CD4-positive, CD25-positive, alpha-beta regulatory T cell (primary cell): ENCODE data around the gene DCD. TPM values are rescaled to one million over a fixed set of nuclear protein-coding genes. Genes with fewer than 3 reads are reported as not detected.
"Not testable (repeated sequence)": the region's sequence is repeated elsewhere in the genome, so short reads cannot be mapped to it uniquely, and the experiment has no call there.

ENCODE experiments used
- ATAC-seq, 2 donors: fragments of 150-1000 bp; cut with Tn5 transposase; one replicate each; pipeline ENCODE4 v1.10.0; 2021; ENCODE audit warnings: low read depth in 2 of 2, moderate number of reproducible peaks in 2 of 2, moderate library complexity in 1 of 2
- DNase-seq, 3 donors: peaks; one replicate each; pipeline versions ENCODE4 v3.0.0 to v3.0.0-alpha.2; 2012 to 2022; ENCODE audit warnings: mixed read lengths in 1 of 3
- H3K27ac ChIP-seq: one replicate; pipeline ENCODE4 v1.7.0; 2013; ENCODE audit warnings: mild to moderate bottlenecking, low read length; ENCODE audit not compliant: insufficient read depth, poor library complexity, severe bottlenecking
- H3K27me3 ChIP-seq: one replicate; pipeline ENCODE4 v1.7.0; 2013; ENCODE audit warnings: low read length; ENCODE audit not compliant: control insufficient read depth, insufficient read depth
- H3K36me3 ChIP-seq: one replicate; pipeline ENCODE4 v1.7.0; 2013; ENCODE audit warnings: mild to moderate bottlenecking, low read length, moderate library complexity; ENCODE audit not compliant: control insufficient read depth, insufficient read depth
- H3K4me1 ChIP-seq: 2 replicates; pipeline ENCODE4 v1.7.0; 2013; ENCODE audit warnings: mild to moderate bottlenecking, low read length; ENCODE audit not compliant: insufficient read depth, control insufficient read depth, poor library complexity, severe bottlenecking
- H3K4me3 ChIP-seq: one replicate; pipeline ENCODE4 v1.7.0; 2013; ENCODE audit warnings: low read depth, mild to moderate bottlenecking, low read length, moderate library complexity
- H3K9me3 ChIP-seq, 2 experiments: 1 replicate in 1 of 2; 2 replicates in 1 of 2; pipeline ENCODE4 v1.7.0; 2013; ENCODE audit warnings: low read length in 2 of 2, mild to moderate bottlenecking in 1 of 2, moderate library complexity in 1 of 2; ENCODE audit not compliant: control insufficient read depth in 2 of 2
- H3K27ac Mint-ChIP-seq, 3 donors: one replicate each; pipeline ENCODE4 v1.8.0; 2020 to 2022; ENCODE audit warnings: mild to moderate bottlenecking in 3 of 3, mixed read lengths in 3 of 3, moderate library complexity in 2 of 3
- H3K27me3 Mint-ChIP-seq: one replicate; pipeline ENCODE4 v1.8.0; 2022; ENCODE audit warnings: mild to moderate bottlenecking, mixed read lengths
- H3K36me3 Mint-ChIP-seq: one replicate; pipeline ENCODE4 v1.8.0; 2020; ENCODE audit warnings: mixed read lengths
- H3K4me1 Mint-ChIP-seq, 4 donors: one replicate each; pipeline ENCODE4 v1.8.0; 2020 to 2022; ENCODE audit warnings: mixed read lengths in 4 of 4, mild to moderate bottlenecking in 1 of 4
- H3K4me3 Mint-ChIP-seq, 4 donors: one replicate each; pipeline ENCODE4 v1.8.0; 2020 to 2022; ENCODE audit warnings: mild to moderate bottlenecking in 4 of 4, mixed read lengths in 4 of 4, moderate library complexity in 3 of 4
- H3K9me3 Mint-ChIP-seq, 7 donors: one replicate each; pipeline ENCODE4 v1.8.0; 2020 to 2022; ENCODE audit warnings: mixed read lengths in 7 of 7, mild to moderate bottlenecking in 3 of 7, moderate library complexity in 2 of 7
- polyA plus RNA-seq, 4 donors: library from polyadenylated mRNA; unstranded; fragments of 300-500 nt; fragmentation: Illumina TruSeq; gene quantifications; one replicate each; pipeline ENCODE4 v1.2.3, GENCODE V29; 2021
- total RNA-seq: library from RNA; stranded (reverse); gene quantifications from one replicate; pipeline ENCODE4 v1.2.3, GENCODE V29; 2022

Gene DCD
- total and polyA plus RNA-seq, 5 donors from 2014 or later: not detected

GRCh38 chr12:54683398-54683797 is 35.2 kb upstream of the DCD start:
- no peak overlapping the region for H3K27ac ChIP-seq
- H3K9me3 Mint-ChIP-seq: peaks cover 0 to 2% (median 0%) of the 10 kb centered on the region in 7 donors
- no peaks in the 10 kb centered on the region for H3K4me1 ChIP-seq
- H3K27me3 ChIP-seq: peaks cover 10% of the 10 kb centered on the region
- no peaks in the 10 kb centered on the region for H3K36me3 Mint-ChIP-seq
- no peaks in the 10 kb centered on the region for H3K4me1 Mint-ChIP-seq
- peaks cover 21% of the 10 kb centered on the region for H3K27me3 Mint-ChIP-seq
- H3K4me3 Mint-ChIP-seq: no peak overlapping the region
- DNase-seq (no peak), ATAC-seq (no peak)
- no peaks in the 10 kb centered on the region for H3K36me3 ChIP-seq
- no peaks in the 10 kb centered on the region for H3K9me3 ChIP-seq
- no peak overlapping the region for H3K27ac Mint-ChIP-seq
- no peak overlapping the region for H3K4me3 ChIP-seq

DNA sequence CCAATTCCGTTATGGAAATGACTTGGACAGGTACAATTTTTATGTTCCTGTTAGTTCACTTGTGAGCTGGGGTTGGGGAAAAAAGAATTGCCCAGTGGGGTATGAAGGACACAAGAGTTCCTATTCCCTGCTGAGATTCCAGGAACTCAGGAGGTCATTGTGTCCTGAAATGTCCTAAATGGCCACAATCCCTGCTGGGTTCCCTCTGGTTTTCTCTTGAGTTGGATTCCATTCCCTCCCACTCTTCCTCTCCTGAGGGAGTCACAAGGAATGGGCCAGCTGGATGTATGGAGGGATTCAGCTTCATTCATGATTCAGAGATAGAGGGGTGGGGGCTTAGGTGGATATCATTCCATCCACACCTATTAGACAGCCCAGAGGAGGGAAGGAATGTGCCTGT is 34.5 kb upstream of the DCD start:
- H3K4me3 ChIP-seq: no peak overlapping the region
- DNase-seq: no peak
- H3K36me3 ChIP-seq: no peaks in the 10 kb centered on the region
- no peak overlapping the region for H3K27ac ChIP-seq
- Mint-ChIP-seq H3K36me3 (no peaks in the 10 kb centered on the region), H3K4me1 (no peaks in the 10 kb centered on the region), H3K27me3 (peaks cover 28% of the 10 kb centered on the region), H3K27ac (no peak overlapping the region), H3K4me3 (no peak overlapping the region), H3K9me3 (peaks cover 0 to 2% (median 0%) of the 10 kb centered on the region in 7 donors)
- peaks cover 10% of the 10 kb centered on the region for H3K27me3 ChIP-seq
- no peaks in the 10 kb centered on the region for H3K9me3 ChIP-seq
- H3K4me1 ChIP-seq: no peaks in the 10 kb centered on the region
- ATAC-seq: no peak

DNA sequence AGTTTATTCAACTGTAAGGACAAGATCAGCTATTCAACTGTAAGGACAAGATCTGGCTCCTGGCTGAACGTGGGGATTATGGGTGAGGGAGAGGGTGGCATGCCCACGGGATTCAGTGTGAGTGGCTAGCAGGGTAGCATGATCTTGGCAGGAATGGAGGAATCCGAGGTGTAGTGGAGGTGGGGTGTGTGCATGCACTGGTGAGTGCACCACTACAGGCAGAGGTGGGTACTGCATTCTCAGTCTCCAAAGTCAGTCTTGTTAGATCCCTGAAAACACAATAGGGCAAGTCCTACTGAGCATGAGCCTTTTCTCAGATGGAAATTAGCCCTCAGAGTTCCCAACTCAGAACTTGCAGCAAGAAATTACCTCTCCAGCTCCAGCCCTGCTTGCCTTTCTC is 32.2 kb upstream of the DCD start:
- Mint-ChIP-seq H3K27me3 (peaks cover 36% of the 10 kb centered on the region), H3K4me3 (no peak overlapping the region), H3K36me3 (no peaks in the 10 kb centered on the region), H3K4me1 (no peaks in the 10 kb centered on the region), H3K9me3 (no peaks in the 10 kb centered on the region), H3K27ac (no peak overlapping the region)
- H3K36me3 ChIP-seq: no peaks in the 10 kb centered on the region
- H3K4me3 ChIP-seq: no peak overlapping the region
- peak in 1 of 3 donors; percentile 39 for DNase-seq
- ATAC-seq: no peak
- H3K27ac ChIP-seq: no peak overlapping the region
- H3K27me3 ChIP-seq: peaks cover 13% of the 10 kb centered on the region
- no peaks in the 10 kb centered on the region for H3K9me3 ChIP-seq
- H3K4me1 ChIP-seq: no peaks in the 10 kb centered on the region

GRCh38 chr12:54678131-54678530 is 30.0 kb upstream of the DCD start:
- H3K9me3 Mint-ChIP-seq: no peaks in the 10 kb centered on the region
- no peak for DNase-seq
- H3K27me3 ChIP-seq: peaks cover 9% of the 10 kb centered on the region
- H3K9me3 ChIP-seq: no peaks in the 10 kb centered on the region
- no peak overlapping the region for H3K4me3 Mint-ChIP-seq
- no peak overlapping the region for H3K4me3 ChIP-seq
- no peaks in the 10 kb centered on the region for H3K4me1 ChIP-seq
- peaks cover 31% of the 10 kb centered on the region for H3K27me3 Mint-ChIP-seq
- no peaks in the 10 kb centered on the region for H3K36me3 ChIP-seq
- H3K27ac ChIP-seq: no peak overlapping the region
- H3K36me3 Mint-ChIP-seq: no peaks in the 10 kb centered on the region
- ATAC-seq: no peak
- no peak overlapping the region for H3K27ac Mint-ChIP-seq
- no peaks in the 10 kb centered on the region for H3K4me1 Mint-ChIP-seq

- H3K27me3 Mint-ChIP-seq: peaks cover 50% of the 10 kb centered on the region
- ATAC-seq: no peak
- no peaks in the 10 kb centered on the region for H3K4me1 ChIP-seq
Measured at GRCh38 chr12:54667945-54668344, 19.8 kb upstream of the DCD start.

DNA sequence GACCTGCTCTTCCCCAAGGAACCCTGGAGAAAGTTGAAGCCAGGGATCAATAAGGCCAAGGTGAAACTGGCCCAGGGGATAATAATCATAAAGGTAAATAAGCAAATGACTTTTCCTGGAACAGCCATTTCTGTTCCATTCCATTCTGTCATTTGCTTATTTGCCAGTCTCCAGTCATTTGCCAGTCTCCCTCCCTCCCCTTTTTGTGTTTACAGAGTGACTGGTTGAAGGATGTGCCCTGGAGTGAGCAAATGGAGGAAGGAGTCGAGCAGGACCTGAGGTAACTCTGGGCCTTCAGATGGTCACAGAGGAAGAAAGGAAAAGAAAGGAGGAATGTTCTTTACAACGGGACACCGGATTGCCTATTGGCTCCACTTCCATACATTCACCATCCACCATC is 17.8 kb upstream of the DCD start:
- no peak overlapping the region for H3K4me3 ChIP-seq
- Mint-ChIP-seq H3K9me3 (peaks cover 0 to 3% (median 0%) of the 10 kb centered on the region in 7 donors), H3K27ac (no peak overlapping the region), H3K4me3 (no peak overlapping the region), H3K36me3 (no peaks in the 10 kb centered on the region), H3K4me1 (no peaks in the 10 kb centered on the region), H3K27me3 (peaks cover 39% of the 10 kb centered on the region)
- peaks cover 27% of the 10 kb centered on the region for H3K27me3 ChIP-seq
- ATAC-seq (no peak), DNase-seq (no peak)
- no peaks in the 10 kb centered on the region for H3K9me3 ChIP-seq
- H3K27ac ChIP-seq: no peak overlapping the region
- H3K4me1 ChIP-seq: no peaks in the 10 kb centered on the region
- no peaks in the 10 kb centered on the region for H3K36me3 ChIP-seq

More at GRCh38 chr12:54667945-54668344, 19.8 kb upstream of the DCD start:
- Mint-ChIP-seq H3K4me1 (no peaks in the 10 kb centered on the region), H3K27ac (no peak overlapping the region), H3K9me3 (peaks cover 0 to 3% (median 0%) of the 10 kb centered on the region in 7 donors), H3K36me3 (no peaks in the 10 kb centered on the region), H3K4me3 (no peak overlapping the region)
- Histone ChIP-seq H3K27ac (no peak overlapping the region), H3K4me3 (no peak overlapping the region), H3K27me3 (peaks cover 29% of the 10 kb centered on the region), H3K9me3 (no peaks in the 10 kb centered on the region), H3K36me3 (no peaks in the 10 kb centered on the region)
- no peak for DNase-seq

DNA sequence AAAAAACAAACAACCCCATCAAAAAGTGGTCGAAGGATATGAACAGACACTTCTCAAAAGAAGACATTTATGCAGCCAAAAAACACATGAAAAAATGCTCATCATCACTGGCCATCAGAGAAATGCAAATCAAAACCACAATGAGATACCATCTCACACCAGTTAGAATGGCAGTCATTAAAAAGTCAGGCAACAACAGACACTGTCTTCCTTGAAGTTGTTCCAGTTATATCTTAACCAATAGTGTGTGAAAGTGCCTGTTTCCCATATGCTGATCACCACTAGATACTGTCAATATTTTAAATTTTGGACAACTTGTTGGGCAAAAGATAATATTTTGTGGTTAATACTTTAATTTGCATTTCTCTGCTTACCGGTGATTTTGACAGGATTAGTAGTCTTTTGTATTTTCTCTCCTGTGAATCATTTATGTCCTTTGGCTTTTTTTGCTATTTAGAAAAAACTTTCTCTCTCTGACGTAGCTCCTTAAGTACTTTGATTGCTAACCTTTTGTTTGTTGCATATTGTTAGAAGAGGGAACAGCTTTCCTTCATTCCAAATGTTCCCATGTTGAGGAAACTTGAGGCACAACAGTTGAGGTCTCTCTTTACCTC is 17.0 kb upstream of the DCD start:
- H3K36me3 Mint-ChIP-seq, H3K27ac Mint-ChIP-seq, H3K4me1 ChIP-seq, H3K4me3 Mint-ChIP-seq, DNase-seq, H3K9me3 Mint-ChIP-seq, H3K36me3 ChIP-seq, H3K9me3 ChIP-seq, ATAC-seq, H3K4me1 Mint-ChIP-seq, H3K4me3 ChIP-seq, H3K27ac ChIP-seq: not testable (repeated sequence)
- peaks cover 34% of the 10 kb centered on the region for H3K27me3 Mint-ChIP-seq
- peaks cover 20% of the 10 kb centered on the region for H3K27me3 ChIP-seq

DNA sequence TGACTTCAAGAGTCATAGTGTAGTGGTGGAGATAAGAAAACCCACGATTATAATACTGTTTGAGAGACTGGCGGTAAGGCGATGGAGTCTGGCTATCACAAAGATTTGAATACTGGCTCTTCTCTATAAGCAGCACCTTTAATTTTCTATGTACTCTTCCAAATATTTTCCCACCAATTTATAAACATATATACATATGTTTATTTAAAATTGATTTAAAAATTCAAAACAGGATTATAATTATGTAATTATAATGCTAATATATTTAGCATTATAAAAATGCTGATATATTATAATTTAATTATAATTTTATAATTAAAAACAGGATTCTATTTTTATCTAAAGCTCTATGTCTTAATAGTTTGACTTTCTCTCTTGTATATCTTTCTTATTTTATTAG is 15.4 kb upstream of the DCD start:
- Mint-ChIP-seq H3K27ac (no peak overlapping the region), H3K4me3 (no peak overlapping the region), H3K27me3 (peaks cover 28% of the 10 kb centered on the region), H3K36me3 (no peaks in the 10 kb centered on the region), H3K4me1 (no peaks in the 10 kb centered on the region), H3K9me3 (no peaks in the 10 kb centered on the region)
- H3K27ac ChIP-seq: no peak overlapping the region
- ATAC-seq (no peak), DNase-seq (no peak)
- H3K27me3 ChIP-seq: peaks cover 18% of the 10 kb centered on the region
- H3K4me1 ChIP-seq: no peaks in the 10 kb centered on the region
- H3K4me3 ChIP-seq: no peak overlapping the region
- H3K9me3 ChIP-seq: no peaks in the 10 kb centered on the region
- H3K36me3 ChIP-seq: no peaks in the 10 kb centered on the region
